Thyroid gland (tissue), 4 donors: ENCODE measurements around the gene GPSM1.

Source experiments
- CTCF ChIP-seq, 6 experiments: fragments of 200-600 bp in 3 of 6; fragments of 450-650 bp in 3 of 6; sonication (generic) in 3 of 6; IDR thresholded peaks; one replicate each; pipeline ENCODE4 v1.5.1; 2016 to 2019; ENCODE audit warnings: antibody characterized with exemption in 6 of 6, mild to moderate bottlenecking in 2 of 6, inconsistent platforms in 1 of 6, moderate library complexity in 1 of 6
- POLR2A ChIP-seq, 2 donors: fragments of 450-650 bp; IDR thresholded peaks; one replicate each; pipeline ENCODE4 v1.6.1; 2017; ENCODE audit warnings: antibody characterized with exemption in 2 of 2, mild to moderate bottlenecking in 2 of 2, moderate library complexity in 1 of 2

- no peak for TF ChIP-seq CTCF (IDR thresholded peaks at IDR 0.05)
- no peak for TF ChIP-seq POLR2A (IDR thresholded peaks at IDR 0.05)
These were observed 30.2 kb upstream of the GPSM1 start for GRCh38 chr9:136297016-136297691.
